Lung (tissue), 12 donors: ENCODE measurements around the gene ATXN2. TPM values are rescaled to one million over a fixed set of nuclear protein-coding genes. Genes with fewer than 3 reads are reported as not detected.
A peak's percentile ranks its signal among the peaks of the same experiment; 100 is the strongest.

Experiments used
- ATAC-seq: fragments of 200-7000 bp; cut with Tn5 transposase; one replicate; pipeline ENCODE4 v1.9.1; 2020; ENCODE audit warnings: moderate number of reproducible peaks; ENCODE audit not compliant: insufficient read depth, low FRiP score
- DNase-seq, 3 donors: peaks; one replicate each; pipeline ENCODE4 v3.0.0-alpha.2; 2013 to 2017
- H3K27ac ChIP-seq, 2 donors: one replicate each; pipeline ENCODE4 v1.5.1; 2013; ENCODE audit warnings: mild to moderate bottlenecking in 2 of 2, moderate library complexity in 2 of 2, control low read depth in 1 of 2, inconsistent platforms in 1 of 2, low read depth in 1 of 2, low read length in 1 of 2
- H3K27me3 ChIP-seq, 3 donors: one replicate each; pipeline ENCODE4 v1.5.1; 2013; ENCODE audit warnings: low read length in 2 of 3; ENCODE audit not compliant: control insufficient read depth in 3 of 3, insufficient read depth in 3 of 3
- H3K36me3 ChIP-seq, 4 donors: one replicate each; pipeline ENCODE4 v1.5.1; 2013; ENCODE audit warnings: low read length in 4 of 4, mild to moderate bottlenecking in 1 of 4, moderate library complexity in 1 of 4; ENCODE audit not compliant: control insufficient read depth in 4 of 4, insufficient read depth in 4 of 4
- H3K4me1 ChIP-seq, 5 donors: one replicate each; pipeline ENCODE4 v1.5.1; 2013; ENCODE audit warnings: low read length in 5 of 5, mild to moderate bottlenecking in 2 of 5, moderate library complexity in 1 of 5; ENCODE audit not compliant: control insufficient read depth in 5 of 5, insufficient read depth in 5 of 5
- H3K4me3 ChIP-seq: one replicate; pipeline ENCODE4 v1.5.1; 2013; ENCODE audit warnings: mild to moderate bottlenecking, control low read depth, moderate library complexity
- H3K9ac ChIP-seq, 2 donors: one replicate each; pipeline ENCODE4 v1.5.1; 2013; ENCODE audit warnings: low read length in 2 of 2, control low read depth in 1 of 2; ENCODE audit not compliant: insufficient read depth in 1 of 2
- H3K9me3 ChIP-seq, 4 donors: one replicate each; pipeline ENCODE4 v1.5.1; 2013; ENCODE audit warnings: low read length in 3 of 4, mild to moderate bottlenecking in 1 of 4, moderate library complexity in 1 of 4; ENCODE audit not compliant: control insufficient read depth in 4 of 4, insufficient read depth in 3 of 4
- CTCF ChIP-seq: IDR thresholded peaks from 2 replicates; pipeline ENCODE4 v1.5.1; 2012; ENCODE audit warnings: mild to moderate bottlenecking; ENCODE audit errors: control extremely low read depth, extremely low read depth
- WGBS, 2 donors: extraction: QIAGEN DNeasy Blood & Tissue Kit; methylation state at CpG; one replicate each; pipeline ENCODE4 v1.1.7; 2013; 5-methylcytosine and 5-hydroxymethylcytosine counted together
- polyA plus RNA-seq, 2 donors: library from polyadenylated mRNA; stranded (reverse); fragments of 200-250 nt; gene quantifications; one replicate each; pipeline ENCODE4 v1.2.1, GENCODE V29; 2013
- total RNA-seq, 2 donors: library from RNA; depleted of rRNA in 1 of 2; stranded (reverse); fragments of >200 nt in 1 of 2; gene quantifications; one replicate each; pipeline ENCODE4 v1.2.1, GENCODE V29; 2014 to 2021
- donor health status: control.
- donor health status: control.
- donor health status: Bipolar disorder and iron deficiency.
- donor health status: healthy.
- donor health status: DM: yes; HTN: yes; CAD: no.

Gene ATXN2
- total and polyA plus RNA-seq, 4 donors, result 18.0 to 100 (median 43.5) TPM

GRCh38 chr12:111430433-111431353 is 168.4 kb downstream of the ATXN2 start:
- H3K9me3 ChIP-seq, result no peaks in the 10 kb centered on the region
- TF ChIP-seq CTCF, result no peak
- ATAC-seq, result no peak
- H3K27ac ChIP-seq, result peak overlapping the region; percentile 34 to 82
- DNase-seq, result no peak
- no peak overlapping the region for H3K4me3 ChIP-seq
- 15 to 29% methylated on average over 17 of the region's 17 CpGs for WGBS, 2 donors
- no peak overlapping the region for H3K9ac ChIP-seq
- H3K27me3 ChIP-seq, result no peaks in the 10 kb centered on the region
- peaks cover 4 to 46% (median 16%) of the 10 kb centered on the region in 5 donors for H3K4me1 ChIP-seq
- H3K36me3 ChIP-seq, result peaks cover 0 to 3% (median 0%) of the 10 kb centered on the region in 4 donors

- no peak for ATAC-seq
- Histone ChIP-seq H3K27me3 (no peaks in the 10 kb centered on the region), H3K4me3 (no peak overlapping the region), H3K36me3 (peaks cover 0 to 3% (median 0%) of the 10 kb centered on the region in 4 donors), H3K27ac (peak overlapping the region in 1 of 2 donors; percentile 82), H3K9me3 (no peaks in the 10 kb centered on the region), H3K9ac (no peak overlapping the region), H3K4me1 (peaks cover 3 to 46% (median 13%) of the 10 kb centered on the region in 5 donors)
- 19 to 38% methylated on average over 20 to 21 of the region's 21 CpGs for WGBS, 2 donors
- DNase-seq, result no peak
- TF ChIP-seq CTCF, result no peak
These were observed 169.2 kb downstream of the ATXN2 start for GRCh38 chr12:111429828-111430432.

GRCh38 chr12:111428728-111429175 is 170.4 kb downstream of the ATXN2 start:
- no peak overlapping the region for H3K9ac ChIP-seq
- no peaks in the 10 kb centered on the region for H3K27me3 ChIP-seq
- ATAC-seq (peak; percentile 63), DNase-seq (peak in 1 of 3 donors; percentile 46)
- H3K9me3 ChIP-seq, result no peaks in the 10 kb centered on the region
- H3K4me1 ChIP-seq, result peaks cover 0 to 50% (median 1%) of the 10 kb centered on the region in 5 donors
- WGBS, 2 donors, result 16 to 35% methylated on average over 13 to 19 of the region's 21 CpGs
- H3K27ac ChIP-seq, result peak overlapping the region; percentile 5 to 76
- no peak overlapping the region for H3K4me3 ChIP-seq
- TF ChIP-seq CTCF, result no peak
- peaks cover 0 to 10% (median 0%) of the 10 kb centered on the region in 4 donors for H3K36me3 ChIP-seq
